ENCODE results near the gene ELL. TPM values are rescaled to one million over a fixed set of nuclear protein-coding genes. Genes with fewer than 3 reads are reported as not detected.

The ELL gene
- total and polyA plus RNA-seq, 2 donors (not counting 3 experiments of a cell fraction or from before 2014, with no cell fraction given): 9.9 to 18.2 TPM

DNA sequence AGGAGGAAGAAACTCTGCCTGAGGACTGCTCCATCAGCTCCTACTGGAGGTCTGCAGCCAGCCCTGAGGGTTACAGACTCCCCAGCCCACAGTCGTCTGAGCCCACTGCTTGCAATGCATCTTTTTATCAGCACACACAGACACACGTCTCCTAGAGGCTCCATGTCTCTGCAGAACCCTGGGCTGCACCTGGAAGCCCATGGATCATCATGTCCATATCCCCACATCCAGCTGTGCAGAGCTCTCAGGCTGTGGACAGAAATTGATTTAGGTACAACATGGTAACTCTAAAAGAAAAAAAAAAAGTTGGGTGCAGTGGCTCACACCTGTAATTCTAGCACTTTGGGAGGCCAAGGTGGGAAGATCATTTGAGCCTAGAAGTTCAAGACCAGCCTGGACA is 51.1 kb downstream of the ELL start:
- ChIA-PET CTCF (interaction anchor here (0.5 to 4.3 kb wide), 19 partner anchors 8 to 376 kb away, joined by 3 to 25 read pairs (median 7); partner anchors contain the start of genes ELL, KXD1 and REX1BD), POLR2A (no interaction called here)
- Histone ChIP-seq H3K27me3 (ENCODE audit: control insufficient read depth in 2 of 2, insufficient read depth in 2 of 2, low read length in 2 of 2) (no peaks in the 10 kb centered on the region), H3K9ac (replicated peaks; ENCODE audit: extremely low read depth, insufficient read depth, low read length) (no peak overlapping the region), H3K9me3 (replicated peaks; ENCODE audit: control insufficient read depth, insufficient read depth, low read length) (no peaks in the 10 kb centered on the region), H3K27ac (ENCODE audit: insufficient read depth, low read depth, low read length) (no peak overlapping the region), H3K36me3 (ENCODE audit: control insufficient read depth in 2 of 2, extremely low read depth in 1 of 2, insufficient read depth in 2 of 2, low read length in 2 of 2) (peaks cover 0 to 15% of the 10 kb centered on the region in 2 experiments), H3K4me2 (ENCODE audit: insufficient read depth, low read length) (no peak overlapping the region), H4K20me1 (replicated peaks; ENCODE audit: control insufficient read depth, extremely low read depth, insufficient read depth, low read length) (no peaks in the 10 kb centered on the region), H3K4me3 (replicated peaks in 1 of 3; ENCODE audit: insufficient read depth in 1 of 3, low read depth in 1 of 3, low read length in 3 of 3) (no peak overlapping the region), H3K79me2 (ENCODE audit: control insufficient read depth, insufficient read depth, low read length) (peaks cover 16% of the 10 kb centered on the region), H3K9me1 (replicated peaks; ENCODE audit: control insufficient read depth, extremely low read depth, insufficient read depth, low read length) (no peaks in the 10 kb centered on the region), H2AFZ (ENCODE audit: low read depth, low read length) (no peak overlapping the region), H3K4me1 (ENCODE audit: control insufficient read depth, extremely low read depth, insufficient read depth, low read length) (no peaks in the 10 kb centered on the region)
- DNase-seq (ENCODE audit: low read depth, low spot score) (no peak), FAIRE-seq (no peak)
- TF ChIP-seq EZH2 (IDR thresholded peaks at IDR 0.05; ENCODE audit: borderline replicate concordance, low read depth, low read length, severe bottlenecking): no peak
- TF ChIP-seq, protein P1, sequence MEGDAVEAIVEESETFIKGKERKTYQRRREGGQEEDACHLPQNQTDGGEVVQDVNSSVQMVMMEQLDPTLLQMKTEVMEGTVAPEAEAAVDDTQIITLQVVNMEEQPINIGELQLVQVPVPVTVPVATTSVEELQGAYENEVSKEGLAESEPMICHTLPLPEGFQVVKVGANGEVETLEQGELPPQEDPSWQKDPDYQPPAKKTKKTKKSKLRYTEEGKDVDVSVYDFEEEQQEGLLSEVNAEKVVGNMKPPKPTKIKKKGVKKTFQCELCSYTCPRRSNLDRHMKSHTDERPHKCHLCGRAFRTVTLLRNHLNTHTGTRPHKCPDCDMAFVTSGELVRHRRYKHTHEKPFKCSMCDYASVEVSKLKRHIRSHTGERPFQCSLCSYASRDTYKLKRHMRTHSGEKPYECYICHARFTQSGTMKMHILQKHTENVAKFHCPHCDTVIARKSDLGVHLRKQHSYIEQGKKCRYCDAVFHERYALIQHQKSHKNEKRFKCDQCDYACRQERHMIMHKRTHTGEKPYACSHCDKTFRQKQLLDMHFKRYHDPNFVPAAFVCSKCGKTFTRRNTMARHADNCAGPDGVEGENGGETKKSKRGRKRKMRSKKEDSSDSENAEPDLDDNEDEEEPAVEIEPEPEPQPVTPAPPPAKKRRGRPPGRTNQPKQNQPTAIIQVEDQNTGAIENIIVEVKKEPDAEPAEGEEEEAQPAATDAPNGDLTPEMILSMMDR (IDR thresholded peaks at IDR 0.05; ENCODE audit: extremely low read depth in 1 of 2, insufficient read depth in 1 of 2, low read depth in 1 of 2, low read length in 2 of 2): no peak
- no peak for TF ChIP-seq FOS (IDR thresholded peaks at IDR 0.05; ENCODE audit: borderline replicate concordance, insufficient read depth, low read length)
- TF ChIP-seq, protein P2, sequence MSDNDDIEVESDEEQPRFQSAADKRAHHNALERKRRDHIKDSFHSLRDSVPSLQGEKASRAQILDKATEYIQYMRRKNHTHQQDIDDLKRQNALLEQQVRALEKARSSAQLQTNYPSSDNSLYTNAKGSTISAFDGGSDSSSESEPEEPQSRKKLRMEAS (IDR thresholded peaks at IDR 0.05; ENCODE audit: insufficient read depth, insufficient read length): no peak
- TF ChIP-seq POLR2AphosphoS5 (IDR thresholded peaks at IDR 0.05; ENCODE audit: insufficient read depth, low read depth, low read length): no peak
- no peak for TF ChIP-seq GATA2 (IDR thresholded peaks at IDR 0.05; ENCODE audit: insufficient read depth, insufficient read length, low read depth, low read length)
- TF ChIP-seq JUN (IDR thresholded peaks at IDR 0.05; ENCODE audit: borderline replicate concordance, insufficient read depth, insufficient read length, low read depth): no peak
- no peak for TF ChIP-seq MYC (IDR thresholded peaks at IDR 0.05; ENCODE audit: low read depth, low read length)
- TF ChIP-seq POLR2A (IDR thresholded peaks at IDR 0.05; ENCODE audit: low read depth, low read length): no peak
- dilution Hi-C loops (cut with MboI; ENCODE audit: extremely low pct_ligation_motif_present, low sequenced_read_pairs) (no loop called here), intact Hi-C loops (cut with micrococcal nuclease) (loop anchor here (5.0 kb wide), 1 partner anchor 102 kb away; the partner anchor contains the start of gene UBA52)
- BruUV-seq (replicated peaks): no TSS peak
